GM18520 (cell line): ENCODE measurements around the gene FYN.

ENCODE experiments used
- ATAC-seq: cut with Tn5 transposase; IDR thresholded peaks from one replicate; pipeline ENCODE4 v1.9.1; 2021; ENCODE audit not compliant: unreplicated experiment

Gene FYN

GRCh38 chr6:111713236-111713635, 160.0 kb downstream of the FYN start:
- ATAC-seq = no peak

DNA sequence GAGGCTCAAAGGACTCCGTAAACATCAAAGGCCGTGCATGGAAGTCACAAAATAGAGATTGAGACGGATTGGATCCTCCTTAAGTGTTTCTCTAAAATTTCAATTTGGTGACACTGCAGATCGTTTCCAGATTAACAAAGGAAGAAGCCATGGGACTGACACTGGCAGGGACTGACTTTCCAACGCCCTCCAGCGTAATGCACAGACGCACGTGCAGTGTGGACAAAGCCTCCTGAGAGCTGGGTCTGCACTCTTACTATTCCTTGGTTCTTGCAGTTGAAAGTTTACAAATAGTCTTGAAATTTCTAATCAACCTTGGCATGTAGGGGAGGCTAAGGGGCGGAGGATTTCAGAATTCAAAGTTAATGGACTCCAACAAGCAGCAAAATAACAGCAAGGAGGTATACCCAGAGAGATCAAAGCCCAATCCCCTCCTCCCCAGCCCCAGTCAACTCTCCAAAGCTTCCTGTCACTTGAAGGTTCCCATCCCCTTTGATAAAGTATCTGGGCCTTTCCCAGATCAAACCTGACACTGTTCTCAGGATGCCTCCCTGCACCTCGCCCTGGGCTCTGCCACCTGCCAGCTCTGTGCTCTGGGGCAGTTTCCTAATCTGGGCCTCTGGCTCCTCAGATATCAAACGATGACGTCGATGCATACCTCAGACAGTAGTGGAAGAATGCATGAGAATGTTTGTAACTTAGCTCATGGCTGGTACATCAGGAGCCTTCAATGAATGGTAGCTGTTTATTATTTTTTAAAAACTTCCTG, 161.1 kb downstream of the FYN start:
- ATAC-seq = no peak

DNA sequence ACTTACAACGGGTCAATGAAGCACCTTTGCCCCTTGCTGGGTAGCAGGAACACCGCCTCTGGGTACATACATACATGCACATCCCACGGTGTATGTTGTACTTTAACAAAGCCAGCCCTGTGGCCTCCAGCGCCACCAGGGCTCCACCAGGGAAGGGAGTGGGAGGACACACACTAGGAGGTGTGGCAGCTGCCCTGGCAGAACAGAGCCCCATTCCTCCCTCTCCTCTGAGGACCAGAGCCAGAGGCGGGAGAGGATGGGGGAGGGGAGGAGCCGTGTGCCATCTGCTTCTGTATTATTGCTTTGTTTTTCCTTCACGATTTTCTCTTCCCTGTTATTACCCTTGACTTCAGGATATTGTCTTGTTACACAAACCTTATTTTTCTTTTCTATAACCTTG, 161.8 kb downstream of the FYN start:
- ATAC-seq = no peak

GRCh38 chr6:111710911-111711310, 162.3 kb downstream of the FYN start:
- ATAC-seq = no peak

GRCh38 chr6:111710439-111710838, 162.8 kb downstream of the FYN start:
- no peak for ATAC-seq

GRCh38 chr6:111709615-111710398, 163.4 kb downstream of the FYN start:
- ATAC-seq = peak; percentile 86

- no peak for ATAC-seq
These were observed 164.1 kb downstream of the FYN start for GRCh38 chr6:111709201-111709600.

DNA sequence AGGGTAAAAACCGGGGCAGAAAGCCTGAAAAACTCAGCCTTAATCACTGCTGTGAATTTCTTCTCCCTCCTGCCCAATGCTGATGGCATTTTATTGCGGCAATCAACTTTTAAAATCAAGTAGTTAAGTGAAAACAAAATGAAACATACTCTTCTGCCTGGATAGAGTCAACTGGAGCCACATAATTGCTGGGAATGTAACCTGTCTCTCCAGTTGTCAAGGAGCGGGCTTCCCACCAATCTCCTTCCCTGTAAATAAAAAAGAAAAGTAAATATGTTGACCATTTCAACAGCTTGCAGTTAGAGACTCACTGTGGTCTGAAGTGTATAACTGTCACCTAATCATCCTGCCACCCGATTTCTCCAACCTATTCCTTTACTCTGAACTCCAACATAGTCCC, 165.5 kb downstream of the FYN start:
- no peak for ATAC-seq

GRCh38 chr6:111706841-111707391, 166.3 kb downstream of the FYN start:
- no peak for ATAC-seq

- ATAC-seq = no peak
These were observed 169.5 kb downstream of the FYN start for GRCh38 chr6:111703723-111704122.

DNA sequence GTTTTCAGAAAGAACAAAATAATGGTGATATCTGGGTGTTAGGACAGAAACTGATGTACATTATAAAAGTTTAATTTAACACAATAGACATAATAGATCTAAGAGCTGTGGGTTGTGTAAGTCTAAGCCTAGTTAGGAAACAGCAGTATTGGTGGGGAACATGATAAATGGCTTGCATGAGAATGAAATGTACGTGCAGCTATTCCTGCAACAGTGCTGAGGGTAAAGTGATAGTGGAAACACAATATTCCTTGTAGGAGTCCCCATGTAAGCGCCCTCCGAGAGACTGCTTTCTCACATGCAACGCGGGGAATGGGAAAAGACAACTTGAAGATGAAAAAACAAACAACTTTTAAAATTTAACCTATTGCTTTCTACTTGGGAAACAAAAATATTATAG, 171.0 kb downstream of the FYN start:
- no peak for ATAC-seq

- ATAC-seq = no peak
These were observed 172.1 kb downstream of the FYN start for GRCh38 chr6:111701146-111701545.

- ATAC-seq = no peak
These were observed 173.0 kb downstream of the FYN start for GRCh38 chr6:111700135-111700690.

- ATAC-seq = no peak
These were observed 174.1 kb downstream of the FYN start for GRCh38 chr6:111699123-111699522.

DNA sequence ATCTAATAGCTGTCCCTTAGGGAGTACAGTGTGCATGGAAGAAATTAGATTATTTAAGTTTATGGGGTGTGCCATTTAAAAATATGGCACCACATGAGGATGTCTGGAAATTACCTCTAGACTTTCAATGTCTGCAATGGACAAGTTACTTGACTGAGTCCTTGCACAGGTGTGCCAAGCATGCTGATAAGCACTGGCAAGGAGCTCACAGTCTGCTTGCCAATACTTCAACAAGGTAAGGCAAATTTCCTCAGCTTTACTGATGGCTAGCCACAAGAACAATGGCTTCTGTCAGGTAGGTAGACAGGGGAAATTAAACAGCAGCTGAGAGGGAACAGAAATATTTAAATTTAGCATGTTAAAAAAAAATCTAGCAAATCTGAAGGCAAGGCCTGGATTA, 176.4 kb downstream of the FYN start:
- no peak for ATAC-seq

GRCh38 chr6:111692327-111693164, 180.7 kb downstream of the FYN start:
- no peak for ATAC-seq

DNA sequence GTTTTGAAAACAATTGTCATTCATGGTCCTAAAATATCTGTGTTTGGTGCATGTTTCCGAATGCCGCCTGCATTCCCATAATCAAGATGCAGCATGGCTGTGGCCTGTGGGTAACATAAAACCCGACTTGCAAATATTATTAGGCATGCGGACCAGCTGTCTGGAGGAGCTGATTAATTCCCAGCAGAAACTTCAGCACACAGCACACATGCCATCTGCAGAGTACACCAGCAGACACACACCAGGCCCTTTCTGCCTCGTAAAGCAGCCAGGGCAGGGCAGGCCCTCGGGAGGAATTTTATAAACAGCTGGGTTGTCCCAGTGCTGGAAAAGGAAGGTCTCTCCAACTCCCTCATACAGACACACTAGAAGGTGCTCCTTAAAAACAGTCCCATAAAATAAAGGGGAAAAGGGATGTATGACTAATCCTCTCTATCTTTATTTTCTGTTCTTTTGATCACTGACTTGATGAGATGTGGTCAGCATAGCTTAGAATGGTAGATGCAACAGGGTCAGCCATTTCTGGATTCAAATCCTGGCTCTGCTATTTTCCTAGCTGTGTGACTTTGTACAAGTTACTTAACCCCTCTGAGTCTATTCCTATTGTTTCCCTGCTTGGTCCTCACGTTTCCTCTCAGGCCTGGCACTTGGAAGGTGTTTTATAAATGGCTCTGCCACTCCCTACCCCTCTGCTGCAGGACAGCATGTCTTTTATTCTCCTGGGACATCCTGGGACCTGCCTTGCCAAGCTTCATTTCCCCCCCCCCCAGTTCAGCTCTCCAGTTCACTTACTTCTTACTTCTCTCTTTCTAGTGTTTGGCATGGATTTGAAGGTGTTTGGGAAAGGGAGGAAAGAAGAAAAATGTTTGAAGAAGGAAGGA, 181.7 kb downstream of the FYN start:
- ATAC-seq = no peak

DNA sequence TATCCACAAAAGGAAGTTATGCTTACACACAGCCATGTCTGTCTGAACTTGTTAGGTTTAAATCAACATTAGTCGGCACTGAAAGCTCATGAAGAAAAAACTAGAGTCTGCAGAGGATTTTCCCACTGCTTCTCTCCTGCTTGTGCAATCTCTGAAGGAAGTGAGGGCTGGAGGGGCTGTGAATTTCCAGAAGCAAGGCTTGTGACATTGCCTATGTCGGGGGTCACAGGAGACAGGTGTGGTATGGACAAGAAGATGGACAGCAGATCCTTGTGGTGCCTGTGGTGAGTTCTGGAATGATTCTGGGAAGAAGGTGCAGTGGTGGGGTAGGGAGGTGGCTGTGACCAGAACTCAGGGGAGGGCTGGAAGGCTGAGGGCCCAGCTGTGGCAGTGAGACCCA, 183.3 kb downstream of the FYN start:
- no peak for ATAC-seq

DNA sequence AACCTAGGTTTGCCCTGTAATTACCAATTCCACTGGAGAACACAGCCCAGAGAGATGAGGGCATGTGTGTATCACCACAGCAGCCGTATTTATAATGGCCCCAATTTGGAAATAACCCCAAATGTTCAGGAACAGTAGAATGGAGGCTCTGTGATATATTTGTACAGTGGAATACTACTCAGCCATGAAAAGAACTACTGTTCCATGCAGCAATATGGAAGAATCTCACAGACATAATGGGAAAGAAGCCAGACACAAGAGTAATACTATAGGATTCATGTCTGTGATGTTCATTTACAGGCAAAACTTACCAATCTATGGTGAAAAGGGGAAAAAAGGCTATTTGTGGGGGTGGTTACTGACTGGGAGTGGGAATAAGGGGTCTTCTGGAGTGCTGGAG, 183.8 kb downstream of the FYN start:
- ATAC-seq = no peak

DNA sequence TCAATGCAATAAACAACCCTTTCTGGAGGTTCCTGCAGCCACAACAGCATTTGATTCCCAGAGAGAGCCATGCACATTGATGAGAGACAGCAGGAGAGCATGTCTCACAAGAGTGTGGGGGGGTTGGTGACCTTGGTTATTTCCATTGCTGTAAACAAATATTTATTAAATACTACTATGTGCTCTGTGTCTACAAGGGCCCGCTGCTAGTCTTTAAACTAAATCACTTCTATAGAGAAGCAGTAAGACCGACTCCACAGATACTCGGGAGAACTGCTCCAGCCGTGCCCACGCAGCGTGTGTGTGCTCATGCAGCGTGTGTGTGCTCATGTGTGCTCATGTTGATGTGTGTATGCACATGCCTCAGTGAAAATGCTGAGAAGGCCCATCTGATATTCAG, 184.9 kb downstream of the FYN start:
- ATAC-seq = no peak
